HepG2 (cell line): Measurements from ENCODE around the gene AMZ2. TPM values are rescaled to one million over a fixed set of nuclear protein-coding genes. Genes with fewer than 3 reads are reported as not detected.

ENCODE experiments used
- AHDC1 ChIP-seq: sonication (generic); formaldehyde crosslinking; IDR thresholded peaks from 2 replicates; pipeline ENCODE4 v1.5.1; 2020; ENCODE audit warnings: mild to moderate bottlenecking, missing genetic modification reagents, borderline replicate concordance
- CREB1 ChIP-seq, 2 experiments: fragments of 450-650 bp in 1 of 2; IDR thresholded peaks; 2 replicates each; pipeline ENCODE4 v1.6.1; 2016 to 2017; ENCODE audit warnings: control low read depth in 1 of 2, mild to moderate bottlenecking in 1 of 2, missing compliant biosample characterization in 1 of 2, missing genetic modification characterization in 1 of 2
- DR1 ChIP-seq: sonication (generic); formaldehyde crosslinking; IDR thresholded peaks from 2 replicates; pipeline ENCODE4 v1.8.0; 2021; ENCODE audit warnings: mild to moderate bottlenecking, missing genetic modification reagents, inconsistent platforms
- E2F2 ChIP-seq: sonication (generic); formaldehyde crosslinking; IDR thresholded peaks from 2 replicates; pipeline ENCODE4 v1.4.0; 2020; ENCODE audit warnings: missing genetic modification reagents, borderline replicate concordance
- GLMP ChIP-seq: sonication (generic); formaldehyde crosslinking; IDR thresholded peaks from 2 replicates; pipeline ENCODE4 v1.9.0; 2021; ENCODE audit warnings: missing genetic modification reagents, mild to moderate bottlenecking, borderline replicate concordance
- HMG20A ChIP-seq: IDR thresholded peaks from 2 replicates; pipeline ENCODE4 v1.6.1; 2016; ENCODE audit warnings: borderline replicate concordance
- KLF13 ChIP-seq: sonication (generic); formaldehyde crosslinking; IDR thresholded peaks from 2 replicates; pipeline ENCODE4 v1.4.0; 2020; ENCODE audit warnings: mild to moderate bottlenecking, missing genetic modification reagents
- LCORL ChIP-seq, 2 experiments: fragments of 450-650 bp in 1 of 2; sonication (generic) in 1 of 2; formaldehyde crosslinking in 1 of 2; IDR thresholded peaks; 2 replicates each; pipeline versions ENCODE4 v1.5.0 to v1.6.1; 2017 to 2020; ENCODE audit warnings: antibody characterized with exemption in 1 of 2, missing genetic modification reagents in 1 of 2
- MED1 ChIP-seq: sonication (generic); formaldehyde crosslinking; IDR thresholded peaks from 2 replicates; pipeline ENCODE4 v1.4.0; 2020; ENCODE audit warnings: missing genetic modification reagents
- MIER2 ChIP-seq: IDR thresholded peaks from 2 replicates; pipeline ENCODE4 v1.6.1; 2016; ENCODE audit warnings: missing biosample characterization, missing genetic modification reagents
- SMC3 ChIP-seq: IDR thresholded peaks from 2 replicates; pipeline ENCODE4 v1.6.1; 2011; ENCODE audit warnings: low read length, improper control_type of control experiment
- TRAFD1 ChIP-seq: sonication (generic); formaldehyde crosslinking; IDR thresholded peaks from 2 replicates; pipeline ENCODE4 v1.5.1; 2020; ENCODE audit warnings: missing genetic modification reagents, mild to moderate bottlenecking, borderline replicate concordance
- polyA plus RNA-seq, 8 experiments: library from polyadenylated mRNA; depleted of rRNA in 3 of 8; stranded (reverse) in 7 of 8; unstranded in 1 of 8; fragments of >200 nt; fragmentation: Illumina TruSeq in 4 of 8; extraction: Trizol in 4 of 8; gene quantifications; 2 replicates each; pipeline versions ENCODE4 v1.2.1 to v1.2.3, GENCODE V29; 2011 to 2016; ENCODE audit warnings: low read depth in 4 of 8, missing spikeins in 1 of 8, mixed read lengths in 1 of 8; ENCODE audit not compliant: insufficient read depth in 1 of 8
- total RNA-seq, 5 experiments: library from RNA; depleted of rRNA; stranded (reverse); fragments of >200 nt; fragmentation: Illumina TruSeq; extraction: Trizol; gene quantifications; 2 replicates each; pipeline ENCODE4 v1.2.3, GENCODE V29; 2016; ENCODE audit warnings: low read depth in 1 of 5

Gene AMZ2
- total and polyA plus RNA-seq, 2 of the 13 experiments (the other 11 are each of a cell fraction or from before 2014, with no cell fraction given) = 86.9 to 90.2 TPM

GRCh38 chr17:68273722-68274121 lies 25.9 kb downstream of the AMZ2 start (continued):
- TF ChIP-seq AHDC1 (CRISPR knock-in tag) (no peak), HMG20A (CRISPR knock-in tag) (no peak), GLMP (CRISPR knock-in tag) (no peak), LCORL (IDR thresholded peaks at IDR 0.05) (no peak), LCORL (CRISPR knock-in tag; IDR thresholded peaks at IDR 0.05) (no peak), E2F2 (CRISPR knock-in tag) (no peak), KLF13 (no peak), MIER2 (CRISPR knock-in tag) (no peak), TRAFD1 (no peak), CREB1 (IDR thresholded peaks at IDR 0.05) (no peak), CREB1 (CRISPR knock-in tag; IDR thresholded peaks at IDR 0.05) (no peak), SMC3 (no peak), MED1 (CRISPR knock-in tag) (no peak), DR1 (CRISPR knock-in tag) (no peak)
